ENCODE results near the gene ATOH7. TPM values are rescaled to one million over a fixed set of nuclear protein-coding genes. Genes with fewer than 3 reads are reported as not detected.

Gene ATOH7
- polyA plus RNA-seq, 1 donor from 2014 or later: 2.5 TPM

DNA sequence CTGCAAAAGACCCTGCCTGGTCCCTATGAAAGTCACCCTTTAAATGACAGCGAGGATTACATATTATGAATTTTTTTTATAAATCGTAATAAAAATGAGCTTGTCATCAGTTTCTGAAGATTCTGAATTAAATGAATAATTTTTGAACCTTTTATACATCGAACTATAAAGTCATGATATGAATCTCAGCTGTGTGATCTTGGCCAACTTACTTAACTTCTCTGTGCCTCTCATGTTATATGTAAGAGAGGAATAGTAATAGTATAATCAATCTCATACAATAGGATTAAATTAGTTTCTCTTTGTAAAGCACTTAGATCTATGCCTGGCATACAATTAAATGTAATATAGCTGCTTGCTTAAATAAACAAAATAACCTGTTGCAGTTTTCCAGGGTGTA is 5.3 kb upstream of the ATOH7 start:
- no peak overlapping the region for H3K27ac ChIP-seq (ENCODE audit: low read length)
- no peaks in the 10 kb centered on the region for H3K36me3 ChIP-seq (ENCODE audit: insufficient read depth, low read length)
- H3K27me3 ChIP-seq (ENCODE audit: insufficient read depth, low read depth, low read length): no peaks in the 10 kb centered on the region
- no peaks in the 10 kb centered on the region for H3K79me2 ChIP-seq (replicated peaks; ENCODE audit: insufficient read depth, low read length)
- H3K4me2 ChIP-seq (ENCODE audit: low read length): no peak overlapping the region
- H2AFZ ChIP-seq (ENCODE audit: low read depth, low read length): no peak overlapping the region
- H3F3A ChIP-seq (ENCODE audit: insufficient read depth, low read length, poor library complexity, severe bottlenecking): no peaks in the 10 kb centered on the region
- no peaks in the 10 kb centered on the region for H4K20me1 ChIP-seq (ENCODE audit: insufficient read depth)
- TF ChIP-seq EP300 (conservative IDR thresholded peaks at IDR 0.05; ENCODE audit: poor library complexity, severe bottlenecking) (no peak), MXI1 (conservative IDR thresholded peaks at IDR 0.05; ENCODE audit: poor library complexity, severe bottlenecking) (no peak), POLR2AphosphoS5 (IDR thresholded peaks at IDR 0.05) (no peak), RAD21 (conservative IDR thresholded peaks at IDR 0.05) (no peak), REST (IDR thresholded peaks at IDR 0.05; ENCODE audit: borderline replicate concordance) (no peak), EZH2 (IDR thresholded peaks at IDR 0.05; ENCODE audit: borderline replicate concordance, insufficient read depth, low read length, poor library complexity, severe bottlenecking) (no peak), SMC3 (conservative IDR thresholded peaks at IDR 0.05; ENCODE audit: poor library complexity) (no peak), TAF1 (IDR thresholded peaks at IDR 0.05; ENCODE audit: low read depth) (no peak)
- TF ChIP-seq, protein P1, sequence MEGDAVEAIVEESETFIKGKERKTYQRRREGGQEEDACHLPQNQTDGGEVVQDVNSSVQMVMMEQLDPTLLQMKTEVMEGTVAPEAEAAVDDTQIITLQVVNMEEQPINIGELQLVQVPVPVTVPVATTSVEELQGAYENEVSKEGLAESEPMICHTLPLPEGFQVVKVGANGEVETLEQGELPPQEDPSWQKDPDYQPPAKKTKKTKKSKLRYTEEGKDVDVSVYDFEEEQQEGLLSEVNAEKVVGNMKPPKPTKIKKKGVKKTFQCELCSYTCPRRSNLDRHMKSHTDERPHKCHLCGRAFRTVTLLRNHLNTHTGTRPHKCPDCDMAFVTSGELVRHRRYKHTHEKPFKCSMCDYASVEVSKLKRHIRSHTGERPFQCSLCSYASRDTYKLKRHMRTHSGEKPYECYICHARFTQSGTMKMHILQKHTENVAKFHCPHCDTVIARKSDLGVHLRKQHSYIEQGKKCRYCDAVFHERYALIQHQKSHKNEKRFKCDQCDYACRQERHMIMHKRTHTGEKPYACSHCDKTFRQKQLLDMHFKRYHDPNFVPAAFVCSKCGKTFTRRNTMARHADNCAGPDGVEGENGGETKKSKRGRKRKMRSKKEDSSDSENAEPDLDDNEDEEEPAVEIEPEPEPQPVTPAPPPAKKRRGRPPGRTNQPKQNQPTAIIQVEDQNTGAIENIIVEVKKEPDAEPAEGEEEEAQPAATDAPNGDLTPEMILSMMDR (IDR thresholded peaks at IDR 0.05; ENCODE audit: poor library complexity, severe bottlenecking): no peak
- H3K9me2 ChIP-seq (ENCODE audit: insufficient read depth, low read length): no peaks in the 10 kb centered on the region
- H3K9ac ChIP-seq (ENCODE audit: low read length): no peak overlapping the region
- H3K9me3 ChIP-seq (ENCODE audit: low read length): no peaks in the 10 kb centered on the region
- H3K4me3 ChIP-seq (ENCODE audit: low read length): no peak overlapping the region

DNA sequence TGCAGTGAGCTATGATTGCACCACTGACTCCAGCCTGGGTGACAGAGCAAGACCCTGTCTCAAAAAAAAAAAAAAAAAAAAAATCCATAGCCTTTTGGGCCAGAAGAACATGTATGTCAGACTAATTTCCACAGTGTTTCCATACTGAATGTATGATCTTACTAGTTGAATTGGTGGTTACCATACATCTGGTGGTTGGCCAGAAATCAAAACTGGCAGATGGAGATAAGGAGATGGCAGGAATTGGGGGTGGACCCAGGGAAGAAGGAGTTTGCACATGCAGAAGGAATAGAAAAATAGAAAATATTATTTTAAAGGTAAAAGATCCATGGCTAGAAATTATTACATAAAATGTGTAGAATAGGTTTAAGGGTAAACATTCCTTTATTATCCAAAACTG is 3.7 kb upstream of the ATOH7 start:
- Histone ChIP-seq H2AFZ (ENCODE audit: low read depth, low read length) (no peak overlapping the region), H3F3A (ENCODE audit: insufficient read depth, low read length, poor library complexity, severe bottlenecking) (peaks cover 3% of the 10 kb centered on the region), H4K20me1 (ENCODE audit: insufficient read depth) (no peaks in the 10 kb centered on the region), H3K4me3 (ENCODE audit: low read length) (no peak overlapping the region), H3K27ac (ENCODE audit: low read length) (no peak overlapping the region), H3K36me3 (ENCODE audit: insufficient read depth, low read length) (no peaks in the 10 kb centered on the region), H3K9me3 (ENCODE audit: low read length) (no peaks in the 10 kb centered on the region), H3K79me2 (replicated peaks; ENCODE audit: insufficient read depth, low read length) (no peaks in the 10 kb centered on the region), H3K9me2 (ENCODE audit: insufficient read depth, low read length) (no peaks in the 10 kb centered on the region), H3K9ac (ENCODE audit: low read length) (no peak overlapping the region), H3K4me2 (ENCODE audit: low read length) (no peak overlapping the region), H3K27me3 (ENCODE audit: insufficient read depth, low read depth, low read length) (no peaks in the 10 kb centered on the region)
- no peak for TF ChIP-seq EZH2 (IDR thresholded peaks at IDR 0.05; ENCODE audit: borderline replicate concordance, insufficient read depth, low read length, poor library complexity, severe bottlenecking)
- no peak for TF ChIP-seq POLR2AphosphoS5 (IDR thresholded peaks at IDR 0.05)
- TF ChIP-seq, protein P1 (IDR thresholded peaks at IDR 0.05; ENCODE audit: poor library complexity, severe bottlenecking): no peak
- TF ChIP-seq RAD21 (conservative IDR thresholded peaks at IDR 0.05): no peak
- no peak for TF ChIP-seq REST (IDR thresholded peaks at IDR 0.05; ENCODE audit: borderline replicate concordance)
- TF ChIP-seq EP300 (conservative IDR thresholded peaks at IDR 0.05; ENCODE audit: poor library complexity, severe bottlenecking): no peak
- no peak for TF ChIP-seq SMC3 (conservative IDR thresholded peaks at IDR 0.05; ENCODE audit: poor library complexity)
- TF ChIP-seq MXI1 (conservative IDR thresholded peaks at IDR 0.05; ENCODE audit: poor library complexity, severe bottlenecking): no peak
- TF ChIP-seq TAF1 (IDR thresholded peaks at IDR 0.05; ENCODE audit: low read depth): no peak
